Gastroesophageal sphincter (tissue), 4 donors: ENCODE measurements around the gene RPL35. TPM values are rescaled to one million over a fixed set of nuclear protein-coding genes. Genes with fewer than 3 reads are reported as not detected.

Source experiments
- ATAC-seq: fragments of 150-250 bp; one replicate; pipeline ENCODE4 v1.9.1; 2016; ENCODE audit warnings: mild to moderate bottlenecking, moderate library complexity
- H3K27ac ChIP-seq, 4 donors: fragments of 200-600 bp; sonication (generic) in 3 of 4; 1 replicate in 3 of 4; 2 replicates in 1 of 4; pipeline ENCODE4 v1.5.1; 2016 to 2019
- H3K27me3 ChIP-seq: fragments of 200-600 bp; sonication (generic); one replicate; pipeline ENCODE4 v1.5.1; 2019
- H3K36me3 ChIP-seq, 2 donors: fragments of 200-600 bp; sonication (generic); one replicate each; pipeline ENCODE4 v1.5.1; 2019; ENCODE audit warnings: control low read depth in 1 of 2
- H3K4me1 ChIP-seq, 3 donors: fragments of 200-600 bp; sonication (generic); 1 replicate in 2 of 3; 2 replicates in 1 of 3; pipeline ENCODE4 v1.5.1; 2016 to 2019; ENCODE audit warnings: control low read depth in 2 of 3
- H3K4me3 ChIP-seq, 2 donors: fragments of 200-600 bp; sonication (generic); one replicate each; pipeline ENCODE4 v1.5.1; 2019; ENCODE audit warnings: mild to moderate bottlenecking in 1 of 2, moderate library complexity in 1 of 2
- H3K9me3 ChIP-seq, 3 donors: fragments of 200-600 bp; sonication (generic); one replicate each; pipeline ENCODE4 v1.5.1; 2017 to 2019; ENCODE audit warnings: control low read depth in 2 of 3
- EP300 ChIP-seq: sonication (generic); formaldehyde crosslinking; IDR thresholded peaks from one replicate; pipeline ENCODE4 v1.6.1; 2017; ENCODE audit warnings: antibody characterized with exemption, mild to moderate bottlenecking
- POLR2A ChIP-seq, 2 donors: fragments of 450-650 bp; IDR thresholded peaks; one replicate each; pipeline ENCODE4 v1.6.1; 2017; ENCODE audit warnings: antibody characterized with exemption in 2 of 2, mild to moderate bottlenecking in 2 of 2, moderate library complexity in 1 of 2
- POLR2AphosphoS5 ChIP-seq: sonication (generic); formaldehyde crosslinking; IDR thresholded peaks from one replicate; pipeline ENCODE4 v1.6.1; 2017; ENCODE audit warnings: antibody characterized with exemption
- WGBS, 2 donors: methylation state at CpG; one replicate each; pipeline ENCODE4 v1.1.5; 2018; ENCODE audit warnings: low coverage in 1 of 2; 5-methylcytosine and 5-hydroxymethylcytosine counted together
- total RNA-seq, 4 donors: library from RNA; depleted of rRNA; stranded (reverse); fragments of >200 nt; gene quantifications; one replicate each; pipeline ENCODE4 v1.1.0, GENCODE V29; 2016
- TF ChIP-seq, protein P1 (sequence below), 4 experiments: fragments of 200-600 bp in 2 of 4; fragments of 450-650 bp in 2 of 4; sonication (generic) in 1 of 4; IDR thresholded peaks; one replicate each; pipeline ENCODE4 v1.5.1; 2017 to 2019; ENCODE audit warnings: antibody characterized with exemption in 4 of 4, mild to moderate bottlenecking in 2 of 4, moderate library complexity in 2 of 4

Gene RPL35
- total RNA-seq, 4 donors from 2014 or later = 1,026 to 2,785 (median 2,065) TPM

DNA sequence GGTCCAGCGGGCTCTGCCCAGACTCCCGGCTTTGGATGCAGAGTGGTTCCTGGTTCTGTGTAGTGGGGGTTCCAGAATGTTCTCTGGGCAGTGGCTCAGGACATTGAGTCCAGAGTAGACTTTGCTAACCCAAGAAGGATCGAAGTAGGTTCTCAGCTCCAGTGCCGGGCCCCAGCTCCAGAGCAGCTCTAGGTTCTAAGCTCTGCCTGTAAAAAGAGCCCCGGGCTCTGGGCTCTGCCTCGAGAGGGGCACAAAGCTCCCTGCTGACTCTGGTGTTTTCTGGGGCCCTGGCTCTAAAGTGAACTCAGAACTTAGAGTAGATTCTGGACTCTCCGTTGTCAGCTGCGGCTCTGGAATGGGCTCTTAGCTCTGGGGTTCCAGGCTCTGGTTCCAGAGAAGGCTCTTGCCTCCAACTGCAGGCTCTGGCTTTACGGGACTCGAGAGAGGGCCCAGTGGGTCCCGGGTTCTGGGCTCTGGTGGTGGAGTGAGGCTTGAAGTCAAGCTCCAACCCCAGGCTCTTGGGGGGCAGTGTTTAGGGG is 8.1 kb downstream of the RPL35 start:
- peak overlapping the region in 1 of 2 donors; percentile 53 for H3K4me3 ChIP-seq
- WGBS, 2 donors = 53% methylated on average over 3 of the region's 11 CpGs; no CpG with 5 or more reads in 1 of the 2 donors
- H3K27me3 ChIP-seq = no peaks in the 10 kb centered on the region
- TF ChIP-seq POLR2A (IDR thresholded peaks at IDR 0.05) = no peak
- no peak for TF ChIP-seq EP300
- no peak for TF ChIP-seq POLR2AphosphoS5
- TF ChIP-seq, protein P1, sequence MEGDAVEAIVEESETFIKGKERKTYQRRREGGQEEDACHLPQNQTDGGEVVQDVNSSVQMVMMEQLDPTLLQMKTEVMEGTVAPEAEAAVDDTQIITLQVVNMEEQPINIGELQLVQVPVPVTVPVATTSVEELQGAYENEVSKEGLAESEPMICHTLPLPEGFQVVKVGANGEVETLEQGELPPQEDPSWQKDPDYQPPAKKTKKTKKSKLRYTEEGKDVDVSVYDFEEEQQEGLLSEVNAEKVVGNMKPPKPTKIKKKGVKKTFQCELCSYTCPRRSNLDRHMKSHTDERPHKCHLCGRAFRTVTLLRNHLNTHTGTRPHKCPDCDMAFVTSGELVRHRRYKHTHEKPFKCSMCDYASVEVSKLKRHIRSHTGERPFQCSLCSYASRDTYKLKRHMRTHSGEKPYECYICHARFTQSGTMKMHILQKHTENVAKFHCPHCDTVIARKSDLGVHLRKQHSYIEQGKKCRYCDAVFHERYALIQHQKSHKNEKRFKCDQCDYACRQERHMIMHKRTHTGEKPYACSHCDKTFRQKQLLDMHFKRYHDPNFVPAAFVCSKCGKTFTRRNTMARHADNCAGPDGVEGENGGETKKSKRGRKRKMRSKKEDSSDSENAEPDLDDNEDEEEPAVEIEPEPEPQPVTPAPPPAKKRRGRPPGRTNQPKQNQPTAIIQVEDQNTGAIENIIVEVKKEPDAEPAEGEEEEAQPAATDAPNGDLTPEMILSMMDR (IDR thresholded peaks at IDR 0.05) = no peak
- peak; percentile 24 for ATAC-seq
- H3K4me1 ChIP-seq = peaks cover 0 to 40% (median 9%) of the 10 kb centered on the region in 3 donors
- no peaks in the 10 kb centered on the region for H3K9me3 ChIP-seq
- peaks cover 0 to 29% of the 10 kb centered on the region in 2 donors for H3K36me3 ChIP-seq
- H3K27ac ChIP-seq = peak overlapping the region in 3 of 4 donors; percentile 65 to 78 (median 66)

DNA sequence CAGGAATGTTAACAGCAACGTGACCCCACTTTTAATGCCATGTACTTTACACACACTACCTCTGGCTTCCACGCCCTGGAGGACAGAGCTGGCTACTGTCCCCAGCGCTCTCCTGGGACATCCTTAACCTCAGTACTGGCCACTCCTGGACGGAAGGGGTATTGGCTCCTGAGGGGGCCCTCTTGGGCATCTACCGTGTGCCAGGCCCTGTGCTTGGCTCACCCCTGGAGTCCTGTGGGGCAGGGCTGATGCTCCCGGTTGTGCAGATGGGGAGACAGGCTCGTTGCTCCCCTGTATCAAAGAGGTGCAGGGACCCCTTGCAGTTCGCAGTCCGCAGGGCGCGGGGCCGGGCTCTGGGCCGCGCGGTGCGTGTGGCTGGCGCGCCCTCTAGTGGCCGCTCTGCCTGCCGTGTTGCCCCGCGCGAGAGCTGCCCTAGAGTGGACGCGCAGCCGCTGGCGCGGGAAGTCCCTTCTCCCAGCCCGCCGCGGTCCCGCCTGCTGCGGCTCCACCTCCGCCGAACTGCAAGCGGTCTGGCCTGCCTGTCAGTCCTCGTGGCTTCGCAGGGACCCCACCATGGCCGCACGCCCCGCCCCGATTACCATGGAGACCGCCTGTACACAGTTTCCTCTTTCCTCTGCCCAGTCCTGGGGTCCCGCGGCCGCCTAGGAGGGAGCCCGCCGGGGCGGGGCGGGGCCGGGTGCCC is 8.8 kb downstream of the RPL35 start, which contains the start of gene WDR38:
TSS of gene WDR38 (plus strand) at position 632 of the 703 bp plus-strand sequence. CDS start 72 bp downstream, outside the sequence.
- H3K4me3 ChIP-seq = peak within 1 kb of the TSS; percentile 16 to 53
- peak within 1 kb of the TSS in 3 of 4 donors; percentile 65 to 78 (median 66) for H3K27ac ChIP-seq
- peak; percentile 91 for ATAC-seq
- no peak for TF ChIP-seq POLR2AphosphoS5
- TF ChIP-seq POLR2A (IDR thresholded peaks at IDR 0.05) = no peak
- TF ChIP-seq, protein P1 (IDR thresholded peaks at IDR 0.05) = peak in 3 of 4 experiments; percentile 96 to 98 (median 98)
- TF ChIP-seq EP300 = no peak
- WGBS, 2 donors = 0 to 7% methylated on average over 1 to 2 of the region's 51 CpGs
- peaks cover 0 to 33% (median 9%) of the 10 kb centered on the region in 3 donors for H3K4me1 ChIP-seq
- H3K9me3 ChIP-seq = no peaks in the 10 kb centered on the region
- peaks cover 0 to 22% of the 10 kb centered on the region in 2 donors for H3K36me3 ChIP-seq
- H3K27me3 ChIP-seq = no peaks in the 10 kb centered on the region

DNA sequence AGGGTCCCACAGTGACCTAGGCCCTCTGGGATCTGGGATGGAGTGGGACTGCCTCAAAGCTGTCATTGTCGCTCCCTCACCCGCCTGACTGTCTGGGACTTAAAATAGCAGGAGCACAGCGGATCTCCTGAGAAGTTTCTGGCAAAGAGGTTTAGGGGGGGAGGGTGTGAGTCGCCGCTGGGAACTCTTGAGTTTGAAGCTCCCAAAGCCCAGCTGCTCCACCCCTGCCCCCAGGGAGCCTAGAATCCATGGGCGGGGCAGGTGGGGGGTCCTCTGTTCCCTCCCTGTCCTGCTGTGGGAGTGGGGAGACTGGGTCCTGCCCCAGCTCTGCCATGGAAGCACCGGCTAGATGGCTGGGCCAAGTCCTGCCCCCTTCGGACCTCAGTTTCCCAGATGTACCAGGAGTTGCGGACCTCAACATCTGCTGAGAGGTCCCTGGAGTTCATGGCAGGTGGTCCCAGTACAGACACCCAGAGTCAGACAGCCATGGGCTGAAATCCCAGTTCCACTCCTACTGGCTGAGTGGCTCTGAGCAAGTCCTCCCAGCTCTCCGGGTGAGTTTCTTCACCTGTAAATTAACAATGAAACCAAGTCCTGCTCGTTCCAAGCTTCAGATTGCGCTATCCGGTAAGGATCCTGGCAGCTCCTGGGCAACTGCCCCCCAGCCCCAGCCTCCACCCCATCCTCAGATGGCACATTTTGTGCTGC is 9.5 kb downstream of the RPL35 start:
- Histone ChIP-seq H3K27ac (peak overlapping the region in 3 of 4 donors; percentile 65 to 78 (median 66)), H3K36me3 (peaks cover 0 to 15% of the 10 kb centered on the region in 2 donors), H3K4me1 (peaks cover 0 to 33% (median 9%) of the 10 kb centered on the region in 3 donors), H3K4me3 (peak overlapping the region in 1 of 2 donors; percentile 53), H3K27me3 (no peaks in the 10 kb centered on the region), H3K9me3 (no peaks in the 10 kb centered on the region)
- no peak for TF ChIP-seq POLR2AphosphoS5
- TF ChIP-seq POLR2A (IDR thresholded peaks at IDR 0.05) = no peak
- TF ChIP-seq EP300 = no peak
- TF ChIP-seq, protein P1 (IDR thresholded peaks at IDR 0.05) = no peak
- WGBS, 2 donors = 37 to 51% methylated on average over 5 to 6 of the region's 13 CpGs
- no peak for ATAC-seq

DNA sequence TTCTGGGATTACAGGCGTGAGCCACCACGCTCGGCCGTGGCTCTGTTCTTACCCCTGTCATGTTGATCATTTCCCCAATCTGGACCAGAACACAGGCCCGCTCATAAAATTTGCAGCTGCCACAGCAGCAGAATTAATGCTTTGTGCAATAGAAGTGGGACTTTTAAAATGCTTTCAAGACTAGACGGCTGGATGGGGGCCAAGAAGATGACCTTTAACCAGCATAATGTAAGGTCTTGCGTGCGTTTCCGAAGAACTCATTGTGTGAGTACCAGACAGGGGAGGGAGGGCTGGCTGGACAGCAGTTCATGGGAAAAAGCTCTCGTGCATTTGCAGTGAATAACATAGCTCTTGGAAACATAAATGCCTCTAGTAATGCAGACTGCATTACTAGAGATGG is 12.0 kb downstream of the RPL35 start:
- TF ChIP-seq EP300 (no peak), POLR2A (IDR thresholded peaks at IDR 0.05) (no peak), POLR2AphosphoS5 (no peak)
- TF ChIP-seq, protein P1 (IDR thresholded peaks at IDR 0.05) = no peak
- Histone ChIP-seq H3K9me3 (no peaks in the 10 kb centered on the region), H3K4me3 (no peak overlapping the region), H3K27ac (peak overlapping the region in 2 of 4 donors; percentile 33 to 41), H3K27me3 (no peaks in the 10 kb centered on the region), H3K36me3 (no peaks in the 10 kb centered on the region), H3K4me1 (peaks cover 0 to 33% (median 9%) of the 10 kb centered on the region in 3 donors)
- WGBS, 2 donors = 14% methylated on average over 5 of the region's 10 CpGs; no CpG with 5 or more reads in 1 of the 2 donors
- ATAC-seq = no peak
